HCT116 (cell line): ENCODE data around the gene LBR.

Experiments
- ATF3 ChIP-seq: IDR thresholded peaks from 2 replicates; pipeline ENCODE4 v1.6.1; 2012
- CEBPB ChIP-seq: IDR thresholded peaks from 2 replicates; pipeline ENCODE4 v1.6.1; 2012; ENCODE audit warnings: low read depth
- EGR1 ChIP-seq: IDR thresholded peaks from 2 replicates; pipeline ENCODE4 v1.6.1; 2012; ENCODE audit warnings: low read depth
- FOSL1 ChIP-seq: IDR thresholded peaks from 2 replicates; pipeline ENCODE4 v1.6.1; 2012; ENCODE audit warnings: low read depth
- JUND ChIP-seq: IDR thresholded peaks from 2 replicates; pipeline ENCODE4 v1.6.1; 2012
- POLR2A ChIP-seq: IDR thresholded peaks from 2 replicates; pipeline ENCODE4 v1.7.0; 2011; ENCODE audit warnings: borderline replicate concordance; ENCODE audit not compliant: insufficient read depth, insufficient read length; ENCODE audit errors: extremely low read depth
- POLR2AphosphoS5 ChIP-seq: IDR thresholded peaks from 2 replicates; pipeline ENCODE4 v1.6.1; 2011; ENCODE audit warnings: mild to moderate bottlenecking, low read depth, low read length, moderate library complexity
- RAD21 ChIP-seq: IDR thresholded peaks from 2 replicates; pipeline ENCODE4 v1.6.1; 2012; ENCODE audit warnings: low read depth, mild to moderate bottlenecking
- YY1 ChIP-seq: IDR thresholded peaks from 2 replicates; pipeline ENCODE4 v1.6.1; 2011; ENCODE audit warnings: low read length, low read depth, moderate library complexity, mild to moderate bottlenecking; ENCODE audit not compliant: insufficient replicate concordance; ENCODE audit errors: extremely low read depth
- ZBTB33 ChIP-seq: IDR thresholded peaks from 2 replicates; pipeline ENCODE4 v1.6.1; 2011; ENCODE audit warnings: mild to moderate bottlenecking, low read length, moderate library complexity; ENCODE audit not compliant: insufficient replicate concordance; ENCODE audit errors: extremely low read depth
- ZNF274 ChIP-seq: fragments of 200-500 bp; sonication (Bioruptor generic); IDR thresholded peaks from 2 replicates; pipeline ENCODE4 v1.6.1; 2014; ENCODE audit warnings: mild to moderate bottlenecking, low read depth, low read length, inconsistent platforms
- TF ChIP-seq, protein P1 (sequence below), 3 experiments: fragments of 200-600 bp in 1 of 3; sonication (generic) in 1 of 3; IDR thresholded peaks in 2 of 3; conservative IDR thresholded peaks in 1 of 3; 2 replicates each; pipeline ENCODE4 v1.5.1; 2012 to 2017; ENCODE audit warnings: low read depth in 2 of 3, low read length in 2 of 3, antibody characterized with exemption in 1 of 3, borderline replicate concordance in 1 of 3, control low read depth in 1 of 3, mild to moderate bottlenecking in 1 of 3, mixed read lengths in 1 of 3, mixed run types in 1 of 3, moderate library complexity in 1 of 3; ENCODE audit not compliant: insufficient read depth in 1 of 3
- TF ChIP-seq, protein P2 (sequence below): IDR thresholded peaks from 2 replicates; pipeline ENCODE4 v1.6.1; 2012
- TF ChIP-seq, protein P3 (sequence below): IDR thresholded peaks from 2 replicates; pipeline ENCODE4 v1.6.1; 2012; ENCODE audit warnings: low read depth

DNA sequence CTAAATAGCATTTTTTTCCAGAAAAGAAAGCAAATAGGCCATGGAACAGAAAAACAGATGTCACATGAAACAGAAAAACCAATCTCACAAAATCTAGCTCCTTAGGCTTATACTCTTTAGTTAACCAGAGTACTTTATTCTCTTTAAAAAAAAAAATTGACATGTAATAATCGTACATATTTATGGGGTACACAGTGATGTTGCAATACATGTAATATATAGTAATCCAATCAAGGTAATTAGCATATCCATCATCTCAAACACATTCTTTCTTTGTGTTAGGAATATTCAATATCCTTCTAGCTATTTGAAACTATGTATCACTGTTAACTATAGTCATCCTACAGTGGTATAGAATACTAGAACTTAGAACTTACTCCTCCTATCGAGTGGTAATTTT, 20.1 kb downstream of the LBR start:
- TF ChIP-seq, protein P1, sequence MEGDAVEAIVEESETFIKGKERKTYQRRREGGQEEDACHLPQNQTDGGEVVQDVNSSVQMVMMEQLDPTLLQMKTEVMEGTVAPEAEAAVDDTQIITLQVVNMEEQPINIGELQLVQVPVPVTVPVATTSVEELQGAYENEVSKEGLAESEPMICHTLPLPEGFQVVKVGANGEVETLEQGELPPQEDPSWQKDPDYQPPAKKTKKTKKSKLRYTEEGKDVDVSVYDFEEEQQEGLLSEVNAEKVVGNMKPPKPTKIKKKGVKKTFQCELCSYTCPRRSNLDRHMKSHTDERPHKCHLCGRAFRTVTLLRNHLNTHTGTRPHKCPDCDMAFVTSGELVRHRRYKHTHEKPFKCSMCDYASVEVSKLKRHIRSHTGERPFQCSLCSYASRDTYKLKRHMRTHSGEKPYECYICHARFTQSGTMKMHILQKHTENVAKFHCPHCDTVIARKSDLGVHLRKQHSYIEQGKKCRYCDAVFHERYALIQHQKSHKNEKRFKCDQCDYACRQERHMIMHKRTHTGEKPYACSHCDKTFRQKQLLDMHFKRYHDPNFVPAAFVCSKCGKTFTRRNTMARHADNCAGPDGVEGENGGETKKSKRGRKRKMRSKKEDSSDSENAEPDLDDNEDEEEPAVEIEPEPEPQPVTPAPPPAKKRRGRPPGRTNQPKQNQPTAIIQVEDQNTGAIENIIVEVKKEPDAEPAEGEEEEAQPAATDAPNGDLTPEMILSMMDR (IDR thresholded peaks at IDR 0.05 in 2 of 3, conservative IDR thresholded peaks at IDR 0.05 in 1 of 3; ENCODE audit: borderline replicate concordance in 1 of 3, insufficient read depth in 1 of 3, low read depth in 2 of 3, low read length in 2 of 3), result no peak
- TF ChIP-seq YY1 (no peak), ZBTB33 (no peak), ZNF274 (no peak), EGR1 (no peak), JUND (no peak), POLR2AphosphoS5 (no peak), POLR2A (no peak), RAD21 (no peak), ATF3 (no peak), FOSL1 (no peak), CEBPB (no peak)
- TF ChIP-seq, protein P2, sequence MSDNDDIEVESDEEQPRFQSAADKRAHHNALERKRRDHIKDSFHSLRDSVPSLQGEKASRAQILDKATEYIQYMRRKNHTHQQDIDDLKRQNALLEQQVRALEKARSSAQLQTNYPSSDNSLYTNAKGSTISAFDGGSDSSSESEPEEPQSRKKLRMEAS, result no peak
- TF ChIP-seq, protein P3, sequence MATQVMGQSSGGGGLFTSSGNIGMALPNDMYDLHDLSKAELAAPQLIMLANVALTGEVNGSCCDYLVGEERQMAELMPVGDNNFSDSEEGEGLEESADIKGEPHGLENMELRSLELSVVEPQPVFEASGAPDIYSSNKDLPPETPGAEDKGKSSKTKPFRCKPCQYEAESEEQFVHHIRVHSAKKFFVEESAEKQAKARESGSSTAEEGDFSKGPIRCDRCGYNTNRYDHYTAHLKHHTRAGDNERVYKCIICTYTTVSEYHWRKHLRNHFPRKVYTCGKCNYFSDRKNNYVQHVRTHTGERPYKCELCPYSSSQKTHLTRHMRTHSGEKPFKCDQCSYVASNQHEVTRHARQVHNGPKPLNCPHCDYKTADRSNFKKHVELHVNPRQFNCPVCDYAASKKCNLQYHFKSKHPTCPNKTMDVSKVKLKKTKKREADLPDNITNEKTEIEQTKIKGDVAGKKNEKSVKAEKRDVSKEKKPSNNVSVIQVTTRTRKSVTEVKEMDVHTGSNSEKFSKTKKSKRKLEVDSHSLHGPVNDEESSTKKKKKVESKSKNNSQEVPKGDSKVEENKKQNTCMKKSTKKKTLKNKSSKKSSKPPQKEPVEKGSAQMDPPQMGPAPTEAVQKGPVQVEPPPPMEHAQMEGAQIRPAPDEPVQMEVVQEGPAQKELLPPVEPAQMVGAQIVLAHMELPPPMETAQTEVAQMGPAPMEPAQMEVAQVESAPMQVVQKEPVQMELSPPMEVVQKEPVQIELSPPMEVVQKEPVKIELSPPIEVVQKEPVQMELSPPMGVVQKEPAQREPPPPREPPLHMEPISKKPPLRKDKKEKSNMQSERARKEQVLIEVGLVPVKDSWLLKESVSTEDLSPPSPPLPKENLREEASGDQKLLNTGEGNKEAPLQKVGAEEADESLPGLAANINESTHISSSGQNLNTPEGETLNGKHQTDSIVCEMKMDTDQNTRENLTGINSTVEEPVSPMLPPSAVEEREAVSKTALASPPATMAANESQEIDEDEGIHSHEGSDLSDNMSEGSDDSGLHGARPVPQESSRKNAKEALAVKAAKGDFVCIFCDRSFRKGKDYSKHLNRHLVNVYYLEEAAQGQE, result no peak
